H7 (cell line): ENCODE results near the gene NAT16. TPM values are rescaled to one million over a fixed set of nuclear protein-coding genes. Genes with fewer than 3 reads are reported as not detected.
A peak's percentile ranks its signal among the peaks of the same experiment; 100 is the strongest.
"Not testable (repeated sequence)": the region's sequence is repeated elsewhere in the genome, so short reads cannot be mapped to it uniquely, and the experiment has no call there.

Experiments used
- DNase-seq: peaks from one replicate; pipeline ENCODE4 v3.0.0; 2012
- H3K27me3 ChIP-seq: 2 replicates; pipeline ENCODE4 v1.6.0; 2011; ENCODE audit warnings: mild to moderate bottlenecking, low read length; ENCODE audit not compliant: control insufficient read depth, insufficient read depth
- H3K36me3 ChIP-seq: replicated peaks from 2 replicates; pipeline ENCODE4 v1.5.1; 2011; ENCODE audit warnings: low read length; ENCODE audit not compliant: control insufficient read depth, insufficient read depth
- H3K4me3 ChIP-seq: 2 replicates; pipeline ENCODE4 v1.5.1; 2011; ENCODE audit warnings: low read depth, mild to moderate bottlenecking, control low read depth, low read length, moderate library complexity; ENCODE audit not compliant: insufficient read depth
- total RNA-seq: library from RNA; depleted of rRNA; stranded (reverse); fragments of >200 nt; shearing (Covaris generic); gene quantifications from 2 replicates; pipeline ENCODE4 v1.2.3, GENCODE V29; 2014

NAT16 gene
- total RNA-seq, 1 experiment from 2014 or later, result 0.59 TPM

DNA sequence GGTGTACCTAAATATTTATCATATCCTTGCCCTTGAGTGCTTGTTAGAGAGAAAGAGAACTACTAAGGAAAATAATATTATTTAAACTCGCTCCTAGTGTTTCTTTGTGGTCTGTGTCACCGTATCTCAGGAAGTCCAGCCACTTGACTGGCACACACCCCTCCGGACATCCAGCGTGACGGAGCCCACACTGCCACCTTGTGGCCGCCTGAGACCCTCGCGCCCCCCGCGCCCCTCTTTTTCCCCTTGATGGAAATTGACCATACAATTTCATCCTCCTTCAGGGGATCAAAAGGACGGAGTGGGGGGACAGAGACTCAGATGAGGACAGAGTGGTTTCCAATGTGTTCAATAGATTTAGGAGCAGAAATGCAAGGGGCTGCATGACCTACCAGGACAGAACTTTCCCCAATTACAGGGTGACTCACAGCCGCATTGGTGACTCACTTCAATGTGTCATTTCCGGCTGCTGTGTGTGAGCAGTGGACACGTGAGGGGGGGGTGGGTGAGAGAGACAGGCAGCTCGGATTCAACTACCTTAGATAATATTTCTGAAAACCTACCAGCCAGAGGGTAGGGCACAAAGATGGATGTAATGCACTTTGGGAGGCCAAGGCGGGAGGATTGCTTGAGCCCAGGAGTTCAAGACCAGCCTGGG lies 41.8 kb downstream of the NAT16 start:
- no peak overlapping the region for H3K4me3 ChIP-seq
- H3K27me3 ChIP-seq, result no peaks in the 10 kb centered on the region
- H3K36me3 ChIP-seq, result no peaks in the 10 kb centered on the region
- peak; percentile 85 for DNase-seq

DNA sequence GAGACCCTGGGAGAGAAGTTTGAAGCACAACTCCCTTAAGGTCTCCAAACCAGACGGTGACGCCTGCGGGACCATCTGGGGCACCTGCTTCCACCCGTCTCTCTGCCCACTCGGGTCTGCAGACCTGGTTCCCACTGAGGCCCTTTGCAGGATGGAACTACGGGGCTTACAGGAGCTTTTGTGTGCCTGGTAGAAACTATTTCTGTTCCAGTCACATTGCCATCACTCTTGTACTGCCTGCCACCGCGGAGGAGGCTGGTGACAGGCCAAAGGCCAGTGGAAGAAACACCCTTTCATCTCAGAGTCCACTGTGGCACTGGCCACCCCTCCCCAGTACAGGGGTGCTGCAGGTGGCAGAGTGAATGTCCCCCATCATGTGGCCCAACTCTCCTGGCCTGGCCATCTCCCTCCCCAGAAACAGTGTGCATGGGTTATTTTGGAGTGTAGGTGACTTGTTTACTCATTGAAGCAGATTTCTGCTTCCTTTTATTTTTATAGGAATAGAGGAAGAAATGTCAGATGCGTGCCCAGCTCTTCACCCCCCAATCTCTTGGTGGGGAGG lies 42.4 kb downstream of the NAT16 start:
- H3K4me3 ChIP-seq, result no peak overlapping the region

DNA sequence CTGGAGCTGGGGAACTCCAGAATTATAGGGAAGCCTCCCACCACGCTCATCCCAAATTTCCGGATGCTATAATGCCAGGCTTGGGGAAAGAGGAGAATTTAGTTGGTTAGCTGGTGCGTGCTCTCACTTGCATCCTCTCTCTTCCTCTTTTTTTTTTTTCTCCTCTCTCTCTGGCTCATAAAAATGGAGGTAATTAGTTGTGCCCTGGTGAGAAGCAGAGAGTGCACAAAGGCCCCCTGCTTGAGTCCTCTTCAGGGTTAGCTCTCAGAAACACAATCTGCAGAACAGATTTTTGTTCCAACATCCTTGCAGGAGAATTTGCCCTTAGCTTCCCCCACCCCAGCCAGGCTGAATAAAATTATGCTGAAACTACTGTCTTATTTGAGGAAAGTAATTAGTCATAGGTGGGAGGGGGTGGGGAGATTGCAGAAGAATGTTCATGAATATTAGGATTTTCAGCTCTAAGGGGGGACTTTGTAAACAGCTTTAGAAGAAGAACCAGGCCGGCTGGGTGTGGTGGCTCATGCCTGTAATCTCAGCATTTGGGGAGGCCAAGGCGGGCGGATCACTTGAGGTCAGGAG lies 45.6 kb downstream of the NAT16 start:
- Histone ChIP-seq H3K27me3 (no peaks in the 10 kb centered on the region), H3K36me3 (no peaks in the 10 kb centered on the region; the same call in 1 of the 2 replicates), H3K4me3 (no peak overlapping the region)
- peak; percentile 20 for DNase-seq

More for the DNA sequence above, 42.4 kb downstream of the NAT16 start:
- Histone ChIP-seq H3K36me3 (no peaks in the 10 kb centered on the region), H3K27me3 (no peaks in the 10 kb centered on the region)
- DNase-seq, result no peak

GRCh38 chr7:101133621-101134398 lies 46.3 kb downstream of the NAT16 start:
- Histone ChIP-seq H3K4me3 (no peak overlapping the region), H3K27me3 (no peaks in the 10 kb centered on the region), H3K36me3 (no peaks in the 10 kb centered on the region; the same call in 1 of the 2 replicates)
- DNase-seq, result peak; percentile 30

DNA sequence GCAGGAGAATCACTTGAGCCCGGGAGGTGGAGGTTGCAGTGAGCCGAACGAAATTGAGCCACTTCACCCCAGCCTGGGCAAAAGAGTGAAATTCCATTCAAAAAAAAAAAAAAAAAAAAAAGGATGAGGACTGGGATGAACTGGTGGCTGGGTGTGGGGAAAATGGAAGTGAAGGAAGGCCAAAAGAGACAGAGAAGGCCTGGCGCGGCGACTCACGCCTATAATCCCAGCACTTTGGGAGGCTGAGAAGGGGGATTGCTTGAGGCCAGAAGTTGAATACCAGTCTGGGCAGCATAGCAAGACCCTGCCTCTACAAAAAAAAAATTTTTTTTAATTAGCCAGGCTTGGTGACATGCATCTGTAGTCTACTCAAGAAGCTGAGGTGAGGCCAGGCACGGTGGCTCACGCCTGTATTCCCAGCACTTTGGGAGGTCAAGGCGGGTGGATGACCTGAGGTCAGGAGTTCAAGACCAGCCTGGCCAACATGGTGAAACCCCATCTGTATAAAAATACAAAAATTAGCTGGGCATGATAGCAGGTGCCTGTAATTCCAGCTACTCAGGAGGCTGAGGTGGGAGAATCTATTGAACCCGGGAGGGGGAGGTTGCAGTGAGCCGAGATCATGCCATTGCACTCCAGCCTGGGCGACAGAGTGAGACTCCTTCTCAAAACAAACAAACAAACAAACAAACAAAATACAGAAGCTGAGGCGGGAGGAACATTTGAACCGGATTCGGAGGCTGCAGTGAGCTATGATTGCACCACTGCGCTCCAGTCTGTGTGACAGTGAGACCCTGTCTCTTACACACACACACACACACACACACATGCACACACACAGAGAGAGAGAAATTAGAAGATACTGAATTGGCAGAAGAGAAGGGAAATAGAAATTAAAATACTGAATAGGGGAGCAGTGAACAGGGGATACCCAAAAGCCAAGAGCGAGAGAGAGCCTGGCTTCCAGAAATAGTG lies 47.2 kb downstream of the NAT16 start:
- DNase-seq, H3K36me3 ChIP-seq, H3K4me3 ChIP-seq: not testable (repeated sequence)

DNA sequence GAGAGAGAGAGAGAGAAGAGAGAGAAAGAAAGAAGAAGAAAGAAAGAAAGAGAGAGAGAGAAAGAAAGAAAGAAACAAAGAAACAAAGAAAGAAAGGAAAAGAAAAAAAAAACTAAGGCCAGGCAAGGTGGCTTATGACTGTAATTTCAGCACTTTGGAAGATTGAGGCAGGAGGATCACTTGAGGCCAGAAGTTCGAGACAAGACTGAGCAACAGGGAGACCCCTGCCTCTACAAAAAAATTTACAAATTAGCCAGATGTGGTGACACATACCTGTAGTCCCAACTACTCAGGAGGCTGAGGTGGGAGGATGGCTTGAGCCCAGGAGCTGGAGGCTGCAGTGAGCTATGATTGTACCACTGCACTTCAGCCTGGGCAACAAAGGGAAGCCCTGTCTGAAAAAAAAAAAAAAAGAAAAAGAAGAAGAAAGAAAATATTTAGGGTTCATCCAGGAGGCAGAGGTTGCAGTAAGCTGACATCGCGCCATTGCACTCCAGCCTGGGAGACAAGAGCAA lies 50.4 kb downstream of the NAT16 start:
- no peak for DNase-seq
- Histone ChIP-seq H3K4me3 (no peak overlapping the region), H3K36me3 (no peaks in the 10 kb centered on the region; the same call in 1 of the 2 replicates), H3K27me3 (no peaks in the 10 kb centered on the region)

More for the DNA sequence above, 47.2 kb downstream of the NAT16 start:
- not testable (repeated sequence) for H3K27me3 ChIP-seq

- no peaks in the 10 kb centered on the region for H3K27me3 ChIP-seq
- no peaks in the 10 kb centered on the region; the same call in 1 of the 2 replicates for H3K36me3 ChIP-seq
- peak; percentile 31 for DNase-seq
- no peak overlapping the region; the same call in 1 of the 2 replicates for H3K4me3 ChIP-seq
Observed at GRCh38 chr7:101128040-101128834, 51.9 kb downstream of the NAT16 start.

DNA sequence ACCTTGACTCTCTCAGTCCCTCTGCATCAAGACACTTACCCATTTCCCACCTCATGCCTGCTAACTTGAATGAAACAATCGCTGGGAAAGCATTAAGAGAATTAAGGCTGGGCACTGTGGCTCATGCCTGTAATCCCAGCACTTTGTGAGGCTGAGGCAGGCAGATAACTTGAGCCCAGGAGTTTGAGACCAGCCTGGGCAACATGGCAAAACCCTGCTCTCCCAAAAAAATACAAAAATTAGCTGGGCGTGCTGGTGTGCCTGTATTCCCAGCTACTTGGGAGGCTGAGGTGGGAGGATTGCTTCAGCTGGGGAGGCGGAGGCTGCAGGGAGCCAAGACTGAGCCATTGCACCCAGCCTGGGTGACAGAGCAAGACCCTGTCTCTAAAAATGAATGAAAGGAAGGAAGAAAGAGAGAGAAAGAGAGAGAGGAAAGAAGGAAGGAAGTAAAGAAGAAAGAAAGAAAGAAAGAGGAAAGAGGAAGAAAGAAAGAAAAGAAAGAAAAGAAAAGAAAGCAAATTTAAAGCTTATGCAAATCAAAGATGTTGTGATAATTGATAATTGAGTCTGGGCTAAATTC lies 52.5 kb downstream of the NAT16 start:
- Histone ChIP-seq H3K36me3 (no peaks in the 10 kb centered on the region; the same call in 1 of the 2 replicates), H3K27me3 (no peaks in the 10 kb centered on the region), H3K4me3 (peak overlapping the region; percentile 19; the same call in 1 of the 2 replicates)
- DNase-seq, result no peak

DNA sequence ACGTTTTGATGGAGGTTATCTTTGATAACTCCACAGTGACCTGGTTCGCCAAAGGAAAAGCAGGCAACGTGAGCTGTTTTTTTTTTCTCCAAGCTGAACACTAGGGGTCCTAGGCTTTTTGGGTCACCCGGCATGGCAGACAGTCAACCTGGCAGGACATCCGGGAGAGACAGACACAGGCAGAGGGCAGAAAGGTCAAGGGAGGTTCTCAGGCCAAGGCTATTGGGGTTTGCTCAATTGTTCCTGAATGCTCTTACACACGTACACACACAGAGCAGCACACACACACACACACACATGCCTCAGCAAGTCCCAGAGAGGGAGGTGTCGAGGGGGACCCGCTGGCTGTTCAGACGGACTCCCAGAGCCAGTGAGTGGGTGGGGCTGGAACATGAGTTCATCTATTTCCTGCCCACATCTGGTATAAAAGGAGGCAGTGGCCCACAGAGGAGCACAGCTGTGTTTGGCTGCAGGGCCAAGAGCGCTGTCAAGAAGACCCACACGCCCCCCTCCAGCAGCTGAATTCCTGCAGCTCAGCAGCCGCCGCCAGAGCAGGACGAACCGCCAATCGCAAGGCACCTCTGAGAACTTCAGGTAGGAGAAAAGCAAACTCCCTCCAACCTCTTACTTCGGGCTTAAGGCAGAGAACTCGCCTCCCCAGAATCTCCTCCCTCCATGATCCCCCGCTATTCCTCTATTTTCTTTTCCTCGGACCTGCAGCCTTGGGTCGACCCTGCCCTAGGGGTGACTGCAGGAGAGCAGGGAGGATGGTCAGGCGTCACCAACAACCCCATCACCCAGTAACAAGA lies 53.2 kb downstream of the NAT16 start, which contains the start of gene SERPINE1:
Gene SERPINE1 (plus strand): TSS at position 454 of the 809 bp plus-strand sequence. CDS start 1,290 bp downstream, outside the sequence.
- Histone ChIP-seq H3K36me3 (no peaks in the 10 kb centered on the region; the same call in 1 of the 2 replicates), H3K4me3 (peak within 1 kb of the TSS; percentile 19; the same call in 1 of the 2 replicates), H3K27me3 (no peaks in the 10 kb centered on the region)
- peak; percentile 84 for DNase-seq

DNA sequence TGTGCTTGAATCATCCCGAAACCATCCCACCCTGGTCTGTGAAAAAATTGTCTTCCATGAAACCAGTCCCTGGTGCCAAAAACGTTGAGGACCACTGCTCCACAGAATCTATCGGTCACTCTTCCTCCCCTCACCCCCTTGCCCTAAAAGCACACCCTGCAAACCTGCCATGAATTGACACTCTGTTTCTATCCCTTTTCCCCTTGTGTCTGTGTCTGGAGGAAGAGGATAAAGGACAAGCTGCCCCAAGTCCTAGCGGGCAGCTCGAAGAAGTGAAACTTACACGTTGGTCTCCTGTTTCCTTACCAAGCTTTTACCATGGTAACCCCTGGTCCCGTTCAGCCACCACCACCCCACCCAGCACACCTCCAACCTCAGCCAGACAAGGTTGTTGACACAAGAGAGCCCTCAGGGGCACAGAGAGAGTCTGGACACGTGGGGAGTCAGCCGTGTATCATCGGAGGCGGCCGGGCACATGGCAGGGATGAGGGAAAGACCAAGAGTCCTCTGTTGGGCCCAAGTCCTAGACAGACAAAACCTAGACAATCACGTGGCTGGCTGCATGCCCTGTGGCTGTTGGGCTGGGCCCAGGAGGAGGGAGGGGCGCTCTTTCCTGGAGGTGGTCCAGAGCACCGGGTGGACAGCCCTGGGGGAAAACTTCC lies 54.0 kb downstream of the NAT16 start:
- no peak for DNase-seq
- no peak overlapping the region for H3K4me3 ChIP-seq
- no peaks in the 10 kb centered on the region for H3K27me3 ChIP-seq
- H3K36me3 ChIP-seq, result no peaks in the 10 kb centered on the region; the same call in 1 of the 2 replicates

GRCh38 chr7:101124376-101125056 lies 55.6 kb downstream of the NAT16 start:
- H3K36me3 ChIP-seq, result no peaks in the 10 kb centered on the region; the same call in 1 of the 2 replicates
- no peak overlapping the region for H3K4me3 ChIP-seq
- peak; percentile 21 for DNase-seq
- H3K27me3 ChIP-seq, result no peaks in the 10 kb centered on the region
